Liver (tissue), 9 donors: ENCODE data around the gene PXDN. TPM values are rescaled to one million over a fixed set of nuclear protein-coding genes. Genes with fewer than 3 reads are reported as not detected.

Source experiments
- DNase-seq: peaks from one replicate; pipeline ENCODE4 v3.0.0-alpha.2; 2017; ENCODE audit warnings: low spot score
- H3K27ac ChIP-seq, 2 donors: one replicate each; pipeline ENCODE4 v1.7.0; 2013; ENCODE audit warnings: inconsistent platforms in 2 of 2, low read length in 2 of 2, control low read depth in 1 of 2, low read depth in 1 of 2, mild to moderate bottlenecking in 1 of 2
- H3K27me3 ChIP-seq, 4 donors: one replicate each; pipeline versions ENCODE4 v1.6.1 to v1.7.0; 2013; ENCODE audit warnings: low read length in 3 of 4, inconsistent platforms in 1 of 4, mild to moderate bottlenecking in 1 of 4, moderate library complexity in 1 of 4; ENCODE audit not compliant: control insufficient read depth in 4 of 4, insufficient read depth in 4 of 4
- H3K36me3 ChIP-seq, 4 donors: one replicate each; pipeline versions ENCODE4 v1.6.1 to v1.7.0; 2013; ENCODE audit warnings: low read length in 3 of 4, mild to moderate bottlenecking in 3 of 4, low read depth in 1 of 4, moderate library complexity in 1 of 4; ENCODE audit not compliant: control insufficient read depth in 4 of 4, insufficient read depth in 3 of 4
- H3K4me1 ChIP-seq, 4 donors: one replicate each; pipeline versions ENCODE4 v1.6.1 to v1.7.0; 2013; ENCODE audit warnings: low read length in 3 of 4, mild to moderate bottlenecking in 3 of 4, moderate library complexity in 1 of 4; ENCODE audit not compliant: control insufficient read depth in 4 of 4, insufficient read depth in 4 of 4
- H3K4me3 ChIP-seq, 3 donors: one replicate each; pipeline versions ENCODE4 v1.6.1 to v1.7.0; 2013; ENCODE audit warnings: low read length in 3 of 3, control low read depth in 1 of 3, low read depth in 1 of 3, mild to moderate bottlenecking in 1 of 3
- H3K9ac ChIP-seq, 2 donors: one replicate each; pipeline ENCODE4 v1.7.0; 2013; ENCODE audit warnings: low read length in 2 of 2, mild to moderate bottlenecking in 2 of 2, moderate library complexity in 2 of 2, control low read depth in 1 of 2, low read depth in 1 of 2
- H3K9me3 ChIP-seq, 4 donors: one replicate each; pipeline versions ENCODE4 v1.6.1 to v1.7.0; 2013; ENCODE audit warnings: low read length in 3 of 4; ENCODE audit not compliant: control insufficient read depth in 4 of 4
- ATF3 ChIP-seq: IDR thresholded peaks from 2 replicates; pipeline ENCODE4 v1.6.1; 2016; ENCODE audit warnings: antibody characterized with exemption
- CTCF ChIP-seq: fragments of 150-350 bp; IDR thresholded peaks from 2 replicates; pipeline ENCODE4 v1.5.1; 2017; ENCODE audit warnings: improper control_type of control experiment, low read depth, low read length; ENCODE audit not compliant: missing input control
- EGR1 ChIP-seq, 2 donors: IDR thresholded peaks; 2 replicates each; pipeline ENCODE4 v1.6.1; 2016 to 2018; ENCODE audit warnings: antibody characterized with exemption in 2 of 2, low read depth in 2 of 2
- FOXA1 ChIP-seq: IDR thresholded peaks from 2 replicates; pipeline ENCODE4 v1.6.1; 2016; ENCODE audit warnings: antibody characterized with exemption
- GABPA ChIP-seq, 2 donors: IDR thresholded peaks in 1 of 2; conservative IDR thresholded peaks in 1 of 2; 2 replicates each; pipeline ENCODE4 v1.6.1; 2016; ENCODE audit warnings: antibody characterized with exemption in 2 of 2, mild to moderate bottlenecking in 1 of 2, moderate library complexity in 1 of 2
- HNF4G ChIP-seq: IDR thresholded peaks from 2 replicates; pipeline ENCODE4 v1.6.1; 2016; ENCODE audit warnings: antibody characterized with exemption
- RAD21 ChIP-seq, 2 donors: IDR thresholded peaks; 2 replicates each; pipeline ENCODE4 v1.6.1; 2016; ENCODE audit warnings: antibody characterized with exemption in 2 of 2, mild to moderate bottlenecking in 2 of 2
- REST ChIP-seq: IDR thresholded peaks from 2 replicates; pipeline ENCODE4 v1.6.1; 2016; ENCODE audit warnings: antibody characterized with exemption, mild to moderate bottlenecking
- RXRA ChIP-seq, 2 donors: IDR thresholded peaks; 2 replicates each; pipeline ENCODE4 v1.6.1; 2017 to 2018; ENCODE audit warnings: antibody characterized with exemption in 2 of 2, mild to moderate bottlenecking in 1 of 2
- SP1 ChIP-seq: IDR thresholded peaks from 2 replicates; pipeline ENCODE4 v1.6.1; 2018; ENCODE audit warnings: antibody characterized with exemption, mild to moderate bottlenecking
- TAF1 ChIP-seq: conservative IDR thresholded peaks from 2 replicates; pipeline ENCODE4 v1.6.1; 2016; ENCODE audit warnings: antibody characterized with exemption, mild to moderate bottlenecking
- YY1 ChIP-seq: IDR thresholded peaks from 2 replicates; pipeline ENCODE4 v1.6.1; 2016; ENCODE audit warnings: antibody characterized with exemption, mild to moderate bottlenecking
- WGBS: extraction: QIAGEN DNeasy Blood & Tissue Kit; methylation state at CpG from one replicate; pipeline ENCODE4 v1.1.7; 2013; 5-methylcytosine and 5-hydroxymethylcytosine counted together
- polyA plus RNA-seq, 2 donors: library from polyadenylated mRNA; stranded (reverse) in 1 of 2; unstranded in 1 of 2; fragments of 200-250 nt in 1 of 2; fragments of >200 nt in 1 of 2; fragmentation: Nextera tagmentation in 1 of 2; extraction: Ambion mirVana in 1 of 2; gene quantifications; one replicate each; pipeline versions ENCODE4 v1.2.1 to v1.2.3, GENCODE V29; 2013 to 2015
- total RNA-seq, 2 donors: library from RNA; depleted of rRNA; stranded (reverse); fragments of >200 nt; gene quantifications; one replicate each; pipeline ENCODE4 v1.2.3, GENCODE V29; 2014
- TF ChIP-seq, protein P1 (sequence below): IDR thresholded peaks from 2 replicates; pipeline ENCODE4 v1.6.1; 2016; ENCODE audit warnings: antibody characterized with exemption
- donor health status: healthy.
- donor health status: healthy.
- donor health status: healthy.
- donor health status: healthy.
- donor health status: healthy.

Gene PXDN
- total and polyA plus RNA-seq, 4 donors = 4.2 to 21.5 (median 16.9) TPM

DNA sequence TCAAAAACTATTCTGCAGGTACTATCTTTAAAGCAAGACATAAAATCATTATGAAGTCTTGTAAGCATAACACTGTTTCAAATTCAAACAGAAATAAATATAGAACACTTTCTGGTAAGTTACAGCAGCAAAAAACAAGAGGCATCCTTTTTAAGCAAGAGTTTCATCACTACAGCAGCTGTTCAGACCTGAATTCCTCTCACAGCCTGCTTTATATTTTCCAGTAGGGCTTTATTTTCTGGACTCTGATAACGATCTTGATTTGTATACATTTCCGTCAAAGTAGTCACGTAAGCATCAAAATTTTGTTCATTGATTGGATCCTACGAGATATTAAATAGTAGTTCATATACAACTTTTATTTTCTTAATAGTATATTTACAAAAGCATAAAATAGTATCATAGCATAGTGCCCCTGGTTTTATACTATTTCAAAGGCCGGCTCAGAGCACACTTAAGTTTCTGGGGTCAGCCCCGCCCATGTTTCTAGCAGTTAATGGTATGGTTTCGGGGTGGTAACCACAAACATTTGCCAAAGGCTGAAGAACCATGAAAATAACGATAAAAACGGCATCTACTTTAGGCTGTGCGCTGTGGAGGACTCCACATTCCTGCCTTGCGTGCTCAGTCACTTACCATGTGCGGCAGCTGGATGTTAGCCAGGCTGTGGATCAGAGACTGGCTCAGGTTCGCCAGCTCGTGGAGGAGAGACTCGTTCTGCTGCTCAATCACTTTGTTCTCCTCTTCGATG, 47.5 kb upstream of the PXDN start (continued):
- TF ChIP-seq, protein P1, sequence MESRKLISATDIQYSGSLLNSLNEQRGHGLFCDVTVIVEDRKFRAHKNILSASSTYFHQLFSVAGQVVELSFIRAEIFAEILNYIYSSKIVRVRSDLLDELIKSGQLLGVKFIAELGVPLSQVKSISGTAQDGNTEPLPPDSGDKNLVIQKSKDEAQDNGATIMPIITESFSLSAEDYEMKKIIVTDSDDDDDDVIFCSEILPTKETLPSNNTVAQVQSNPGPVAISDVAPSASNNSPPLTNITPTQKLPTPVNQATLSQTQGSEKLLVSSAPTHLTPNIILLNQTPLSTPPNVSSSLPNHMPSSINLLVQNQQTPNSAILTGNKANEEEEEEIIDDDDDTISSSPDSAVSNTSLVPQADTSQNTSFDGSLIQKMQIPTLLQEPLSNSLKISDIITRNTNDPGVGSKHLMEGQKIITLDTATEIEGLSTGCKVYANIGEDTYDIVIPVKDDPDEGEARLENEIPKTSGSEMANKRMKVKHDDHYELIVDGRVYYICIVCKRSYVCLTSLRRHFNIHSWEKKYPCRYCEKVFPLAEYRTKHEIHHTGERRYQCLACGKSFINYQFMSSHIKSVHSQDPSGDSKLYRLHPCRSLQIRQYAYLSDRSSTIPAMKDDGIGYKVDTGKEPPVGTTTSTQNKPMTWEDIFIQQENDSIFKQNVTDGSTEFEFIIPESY = no peak
- TF ChIP-seq RXRA (IDR thresholded peaks at IDR 0.05) (no peak), TAF1 (no peak), YY1 (no peak), ATF3 (no peak), HNF4G (no peak)

GRCh38 chr2:1791006-1791605, 46.8 kb upstream of the PXDN start:
- TF ChIP-seq, protein P1 = no peak
- TF ChIP-seq CTCF = no peak
- TF ChIP-seq YY1 = no peak
- TF ChIP-seq RXRA (IDR thresholded peaks at IDR 0.05) = no peak
- TF ChIP-seq SP1 = no peak
- TF ChIP-seq RAD21 (IDR thresholded peaks at IDR 0.05) = no peak
- TF ChIP-seq REST = no peak
- TF ChIP-seq FOXA1 = no peak
- TF ChIP-seq EGR1 (IDR thresholded peaks at IDR 0.05; ENCODE audit: low read depth in 2 of 2) = no peak
- no peak for TF ChIP-seq TAF1
- no peak for TF ChIP-seq GABPA (IDR thresholded peaks at IDR 0.05 in 1 of 2, conservative IDR thresholded peaks at IDR 0.05 in 1 of 2)
- H3K27ac ChIP-seq = no peak overlapping the region
- H3K9ac ChIP-seq = no peak overlapping the region
- H3K27me3 ChIP-seq = peaks cover 0 to 5% (median 2%) of the 10 kb centered on the region in 4 donors
- WGBS = 73% methylated on average over 6 of the region's 6 CpGs
- no peaks in the 10 kb centered on the region for H3K9me3 ChIP-seq
- no peaks in the 10 kb centered on the region for H3K36me3 ChIP-seq
- no peak for DNase-seq
- H3K4me1 ChIP-seq = no peaks in the 10 kb centered on the region
- no peak overlapping the region for H3K4me3 ChIP-seq
